ENCODE measurements around the gene PIAS3.
A peak's percentile ranks its signal among the peaks of the same experiment; 100 is the strongest.
"Not testable (repeated sequence)": the region's sequence is repeated elsewhere in the genome, so short reads cannot be mapped to it uniquely, and the experiment has no call there.

Gene PIAS3

DNA sequence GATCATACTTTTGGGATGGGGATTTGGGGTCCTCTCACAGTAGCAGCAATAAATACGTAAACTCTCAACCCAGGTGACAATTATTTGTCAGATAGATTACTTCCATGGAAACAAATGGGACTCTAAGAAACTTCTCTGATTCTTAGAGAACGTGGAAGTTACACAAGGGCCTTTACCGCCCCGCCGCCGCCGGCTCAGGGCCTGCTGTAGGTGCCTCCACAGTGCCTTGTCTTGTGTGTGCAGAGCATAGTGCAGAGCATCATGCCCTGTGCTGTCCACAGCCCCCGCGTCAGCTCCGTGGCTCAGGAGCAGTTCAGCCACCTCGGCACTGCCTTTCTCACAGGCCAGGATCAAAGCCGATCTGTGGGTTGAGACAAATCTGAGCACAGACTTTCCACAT lies 15.8 kb upstream of the PIAS3 start:
- no peak for DNase-seq (ENCODE audit: low read depth)

DNA sequence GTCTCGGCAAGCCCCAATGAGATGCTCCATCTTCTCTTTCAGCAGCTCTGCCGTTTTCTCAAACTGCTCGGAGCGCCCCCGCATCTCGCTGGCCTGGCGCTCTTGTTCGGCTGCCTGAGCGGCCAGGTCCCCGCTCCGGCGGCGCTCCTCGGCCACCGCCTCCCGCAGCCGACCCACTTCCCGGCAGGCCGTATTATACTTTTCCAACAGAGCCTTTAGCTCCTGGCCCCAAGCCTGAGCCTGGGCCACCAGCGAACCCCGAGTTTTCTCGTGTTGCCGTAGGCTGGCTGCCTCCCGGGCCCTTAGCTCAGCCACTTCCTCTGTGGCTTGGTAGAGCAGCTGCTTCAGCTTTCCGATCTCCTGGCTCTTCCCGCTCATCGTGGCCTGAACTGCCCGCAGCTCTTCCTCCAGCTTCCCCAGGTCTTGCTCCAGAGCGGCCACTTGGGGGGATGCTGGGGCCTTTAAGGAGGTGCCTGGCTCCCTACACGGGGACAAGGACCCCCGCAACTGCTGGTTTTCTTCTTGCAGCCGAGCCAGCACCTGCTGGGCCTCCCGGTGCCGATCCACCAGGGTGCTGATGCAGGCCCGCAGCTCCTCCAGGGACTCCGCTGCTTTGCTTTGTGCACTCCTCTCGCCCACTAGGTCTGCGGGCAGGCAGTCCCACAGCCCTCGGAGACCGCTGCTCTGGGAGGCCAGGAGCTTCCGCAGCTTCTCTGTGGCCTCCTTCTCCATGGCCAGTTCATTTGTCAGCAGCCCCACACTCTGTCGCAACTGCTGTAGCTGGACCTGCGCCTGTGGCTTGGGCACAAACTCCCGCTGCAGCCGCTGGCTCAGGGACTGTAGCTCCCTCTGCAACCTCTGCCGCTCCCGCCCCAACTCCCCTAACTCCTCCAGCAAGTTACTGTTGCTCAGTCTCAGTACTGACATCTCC lies 13.4 kb upstream of the PIAS3 start:
- DNase-seq (ENCODE audit: low read depth): no peak

- no peak for DNase-seq (ENCODE audit: low read depth)
These were observed 9.4 kb upstream of the PIAS3 start for GRCh38 chr1:145868232-145868631.

DNA sequence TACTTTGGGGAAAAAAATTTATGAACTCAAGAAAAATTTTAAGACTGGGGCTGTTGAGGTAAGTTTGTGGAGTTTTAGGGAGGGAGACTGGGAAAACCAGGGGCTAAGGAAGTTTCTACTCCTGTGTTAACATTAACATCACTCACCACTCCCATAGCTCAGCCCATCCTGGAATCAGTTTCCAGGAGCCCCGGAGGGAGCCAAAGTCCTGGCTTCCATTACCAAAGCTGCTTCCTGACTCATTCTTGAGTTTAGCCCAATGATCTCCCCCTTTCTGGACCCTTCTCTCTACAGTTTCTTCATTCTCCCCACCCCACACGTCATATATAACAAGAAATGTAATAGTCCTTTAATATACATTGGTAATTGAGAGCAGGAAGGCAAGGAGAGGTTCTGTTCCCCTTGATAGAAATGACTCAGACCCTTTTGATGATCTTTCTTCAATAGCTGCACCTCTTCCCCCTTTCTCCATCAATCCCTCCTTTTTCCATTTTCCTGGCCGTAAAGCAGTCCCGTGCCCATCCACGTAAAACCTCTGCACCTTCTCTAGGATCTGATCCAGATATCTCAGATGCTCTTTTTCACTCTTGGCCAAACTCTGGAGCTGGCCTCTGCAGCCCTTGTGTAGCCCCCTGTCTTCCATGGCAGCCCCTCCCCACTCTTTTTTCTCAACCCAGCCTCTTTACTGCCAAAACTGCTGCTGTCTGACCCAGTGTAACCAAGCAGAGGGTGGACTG lies 4.6 kb upstream of the PIAS3 start:
- DNase-seq (ENCODE audit: low read depth): no peak

DNA sequence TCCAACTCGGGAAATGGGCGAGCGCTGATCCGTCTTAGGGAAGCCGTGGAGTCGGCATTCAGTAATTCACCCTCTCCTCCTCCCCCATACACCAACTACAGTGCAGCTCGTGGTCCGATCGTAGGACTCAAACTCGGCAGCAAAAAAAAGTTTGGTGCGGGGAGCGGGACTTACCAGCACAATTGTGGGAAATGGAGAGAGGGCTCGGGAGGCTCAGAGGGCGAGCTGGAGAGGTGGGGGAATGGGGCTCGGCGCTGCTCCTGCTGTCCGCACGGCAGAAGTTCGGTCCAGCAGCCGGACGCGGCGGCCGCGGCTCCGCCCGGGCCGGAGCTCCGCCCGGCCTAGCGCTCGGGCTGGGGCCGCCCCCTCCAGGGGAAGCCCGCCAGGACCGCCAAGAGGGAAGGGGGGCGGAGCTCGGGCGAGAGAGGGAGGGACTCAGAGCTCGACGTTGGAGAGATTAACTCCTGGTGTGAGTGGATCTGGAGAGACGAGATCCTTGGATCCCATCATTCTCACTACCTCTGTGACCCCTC lies 676 bp upstream of the PIAS3 start:
- DNase-seq (ENCODE audit: low read depth): peak; percentile 68

- peak; percentile 67 for DNase-seq (ENCODE audit: low read depth)
These were observed 512 bp downstream of the PIAS3 start for GRCh38 chr1:145858238-145858900.

GRCh38 chr1:145857170-145857569 lies 1.7 kb downstream of the PIAS3 start:
- no peak for DNase-seq (ENCODE audit: low read depth)

GRCh38 chr1:145855426-145855948 lies 3.4 kb downstream of the PIAS3 start:
- no peak for DNase-seq (ENCODE audit: low read depth)

GRCh38 chr1:145849356-145850160 lies 9.3 kb downstream of the PIAS3 start:
- DNase-seq (ENCODE audit: low read depth): no peak

GRCh38 chr1:145847827-145848226 lies 11.1 kb downstream of the PIAS3 start:
- no peak for DNase-seq (ENCODE audit: low read depth)

- no peak for DNase-seq (ENCODE audit: low read depth)
These were observed 12.7 kb downstream of the PIAS3 start for GRCh38 chr1:145846201-145846612.

GRCh38 chr1:145845514-145846161 lies 13.2 kb downstream of the PIAS3 start, which contains the start of gene NUDT17:
NUDT17 (plus strand) TSS chr1:145845630; CDS start chr1:145845641, 11 bp downstream.
- DNase-seq (ENCODE audit: low read depth): peak; percentile 53

- DNase-seq (ENCODE audit: low read depth): no peak
These were observed 13.8 kb downstream of the PIAS3 start for GRCh38 chr1:145845144-145845513.

DNA sequence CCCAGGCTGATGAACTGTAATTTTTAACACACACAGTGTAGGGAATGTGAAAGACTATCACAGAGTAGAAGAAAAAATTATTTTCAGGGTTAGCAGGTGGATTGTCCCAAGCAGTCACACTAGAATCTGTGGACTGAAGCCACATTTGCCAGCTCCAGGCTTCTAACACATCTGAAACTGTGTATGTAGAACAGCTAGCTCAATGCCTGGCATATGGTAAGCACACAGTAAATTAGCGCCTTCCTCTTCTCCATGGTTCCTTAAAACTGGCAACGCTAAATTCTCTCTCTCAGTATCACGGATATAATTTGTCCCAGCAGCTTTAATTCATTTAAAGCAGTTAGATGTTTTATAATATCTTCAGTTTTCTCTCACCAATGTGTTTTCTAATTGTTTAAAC lies 15.8 kb downstream of the PIAS3 start:
- DNase-seq (ENCODE audit: low read depth): no peak

GRCh38 chr1:145837656-145838055 lies 21.2 kb downstream of the PIAS3 start:
- DNase-seq (ENCODE audit: low read depth): no peak

DNA sequence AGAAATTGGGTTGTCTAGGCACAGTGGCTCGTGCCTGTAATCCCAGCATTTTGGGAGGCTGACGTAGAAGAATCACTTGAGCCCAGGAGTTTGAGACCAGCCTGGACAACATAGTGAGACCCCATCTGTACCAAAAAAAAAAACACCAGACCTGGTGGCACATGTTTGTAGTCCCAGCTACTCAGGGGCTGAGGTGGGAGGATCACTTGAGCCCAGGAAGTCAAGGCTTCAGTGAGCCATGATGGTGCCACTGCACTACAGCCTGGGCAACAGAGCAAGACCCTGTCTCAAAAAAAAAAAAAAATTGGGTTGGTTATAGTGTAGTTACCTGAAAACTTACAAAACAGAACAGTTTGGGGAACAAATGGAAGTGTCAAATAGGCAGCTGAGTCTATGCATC lies 28.1 kb downstream of the PIAS3 start:
- DNase-seq (ENCODE audit: low read depth): not testable (repeated sequence)

DNA sequence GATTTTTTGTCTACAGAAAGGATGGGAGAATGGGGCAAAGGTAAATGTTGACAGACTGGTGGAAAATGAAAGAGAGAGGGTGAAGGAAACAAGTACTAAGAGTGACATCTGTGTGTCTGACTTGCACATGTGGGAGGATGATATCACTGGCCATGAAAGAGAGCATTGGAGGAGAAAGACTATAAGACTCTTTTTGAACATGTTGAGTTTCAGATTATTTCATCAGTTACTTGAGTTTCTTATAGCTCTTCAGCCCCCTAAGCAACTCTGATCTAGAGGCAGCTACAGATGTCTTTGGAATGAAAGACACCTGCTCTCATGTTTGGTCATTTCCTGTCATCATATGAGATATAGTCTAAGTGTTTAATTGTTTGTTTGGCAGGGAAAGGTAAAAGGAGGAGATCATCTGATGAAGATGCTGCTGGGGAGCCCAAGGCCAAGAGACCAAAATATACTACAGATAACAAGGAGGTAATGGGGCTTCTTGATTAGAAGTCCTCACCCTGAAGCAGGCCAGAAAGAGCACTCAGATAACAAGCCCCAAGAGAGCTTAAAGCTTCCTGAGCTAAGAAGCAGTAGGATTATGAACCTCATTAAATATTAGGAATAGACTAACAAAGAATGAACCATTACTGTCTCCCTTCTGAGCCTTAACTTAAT lies 30.4 kb downstream of the PIAS3 start:
- DNase-seq (ENCODE audit: low read depth): no peak

DNA sequence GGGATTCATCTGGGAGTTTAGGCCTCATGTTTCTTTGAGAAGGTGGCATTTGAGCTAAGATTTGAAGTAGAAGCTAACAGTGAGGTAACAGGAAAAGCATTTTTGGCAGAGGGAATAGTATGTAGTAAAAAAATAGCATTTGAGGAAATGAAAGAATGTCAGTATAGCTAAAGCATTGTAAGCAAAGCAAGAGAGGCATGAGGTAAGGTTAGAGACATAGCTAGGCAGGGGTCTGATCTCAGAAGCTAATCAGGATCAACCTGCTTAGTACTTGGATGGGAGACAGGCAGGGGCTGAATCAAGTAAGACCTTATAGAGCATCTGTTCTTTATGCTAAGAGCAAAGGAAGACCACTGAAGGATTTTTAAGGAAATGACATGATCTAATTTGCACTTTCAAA lies 30.9 kb downstream of the PIAS3 start:
- no peak for DNase-seq (ENCODE audit: low read depth)

- no peak for DNase-seq (ENCODE audit: low read depth)
These were observed 32.9 kb downstream of the PIAS3 start for GRCh38 chr1:145826030-145826429.

DNA sequence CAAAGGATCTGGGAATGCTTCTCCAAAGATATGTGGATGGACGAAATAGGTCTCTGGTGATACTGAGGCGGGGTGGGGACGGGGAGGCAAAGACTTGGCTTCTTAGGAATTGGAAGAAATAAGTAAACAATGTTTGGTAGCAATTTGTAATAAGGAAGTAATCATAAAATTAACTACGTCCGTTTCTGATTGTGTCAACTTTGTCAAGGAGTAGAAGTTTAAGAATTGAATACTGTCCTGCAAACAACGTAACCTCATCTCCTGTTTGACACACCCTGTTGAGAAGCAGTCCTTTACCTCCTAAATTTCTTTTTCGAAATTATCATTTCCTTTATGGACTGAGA lies 34.4 kb downstream of the PIAS3 start:
- no peak for DNase-seq (ENCODE audit: low read depth)
